Heart left ventricle (tissue), 13 donors: ENCODE results near the gene VN1R4.
"Not testable (repeated sequence)": the region's sequence is repeated elsewhere in the genome, so short reads cannot be mapped to it uniquely, and the experiment has no call there.

Experiments used
- CTCF ChIP-seq, 12 donors: fragments of 200-600 bp; sonication (generic) in 4 of 12; IDR thresholded peaks; one replicate each; pipeline versions ENCODE4 v1.5.0 to v1.8.0; 2018 to 2022; ENCODE audit warnings: antibody characterized with exemption in 12 of 12, mild to moderate bottlenecking in 5 of 12
- POLR2A ChIP-seq, 2 donors: fragments of 450-650 bp; IDR thresholded peaks; one replicate each; pipeline ENCODE4 v1.6.1; 2017; ENCODE audit warnings: antibody characterized with exemption in 2 of 2, mild to moderate bottlenecking in 2 of 2, moderate library complexity in 2 of 2
- donor health status: ischemic (EF 13 %, LVEDD 7.1; RV severe dilation, severe dysfunction).
- donor health status: DM: no; HTN: yes; CAD: no.
- donor health status: DM: no; HTN: no; CAD: no.
- donor health status: ischemic (EF 25% LVEDD 6.9; RV normal size, moderate dysfunction).
- donor health status: ischemic (EF 25% LVEDD 5.7; RV mildly dilated, moderate dysfunction).
- donor health status: ischemic (EF 35%, LVEDD 5.7; RV mildly dilated, moderate dysfunction).
- donor health status: nonischemic (EF 11% LVEDD 7.7; RV severe dilation, severe dysfunction).
- donor health status: DM: yes; HTN: yes; CAD: no.
- donor health status: PGD.
- donor health status: ischemic (EF 29% LVEDD 5.4; RV normal size, mild dysfunction).
- donor health status: nonischemic (EF 23%, LVEDD 6.1; RV moderate dilation, normal function).

GRCh38 chr19:53269861-53270260 is 2.3 kb upstream of the VN1R4 start:
- TF ChIP-seq CTCF, POLR2A (IDR thresholded peaks at IDR 0.05): not testable (repeated sequence)
